Measurements from ENCODE around the gene NTNG2.

The NTNG2 gene

DNA sequence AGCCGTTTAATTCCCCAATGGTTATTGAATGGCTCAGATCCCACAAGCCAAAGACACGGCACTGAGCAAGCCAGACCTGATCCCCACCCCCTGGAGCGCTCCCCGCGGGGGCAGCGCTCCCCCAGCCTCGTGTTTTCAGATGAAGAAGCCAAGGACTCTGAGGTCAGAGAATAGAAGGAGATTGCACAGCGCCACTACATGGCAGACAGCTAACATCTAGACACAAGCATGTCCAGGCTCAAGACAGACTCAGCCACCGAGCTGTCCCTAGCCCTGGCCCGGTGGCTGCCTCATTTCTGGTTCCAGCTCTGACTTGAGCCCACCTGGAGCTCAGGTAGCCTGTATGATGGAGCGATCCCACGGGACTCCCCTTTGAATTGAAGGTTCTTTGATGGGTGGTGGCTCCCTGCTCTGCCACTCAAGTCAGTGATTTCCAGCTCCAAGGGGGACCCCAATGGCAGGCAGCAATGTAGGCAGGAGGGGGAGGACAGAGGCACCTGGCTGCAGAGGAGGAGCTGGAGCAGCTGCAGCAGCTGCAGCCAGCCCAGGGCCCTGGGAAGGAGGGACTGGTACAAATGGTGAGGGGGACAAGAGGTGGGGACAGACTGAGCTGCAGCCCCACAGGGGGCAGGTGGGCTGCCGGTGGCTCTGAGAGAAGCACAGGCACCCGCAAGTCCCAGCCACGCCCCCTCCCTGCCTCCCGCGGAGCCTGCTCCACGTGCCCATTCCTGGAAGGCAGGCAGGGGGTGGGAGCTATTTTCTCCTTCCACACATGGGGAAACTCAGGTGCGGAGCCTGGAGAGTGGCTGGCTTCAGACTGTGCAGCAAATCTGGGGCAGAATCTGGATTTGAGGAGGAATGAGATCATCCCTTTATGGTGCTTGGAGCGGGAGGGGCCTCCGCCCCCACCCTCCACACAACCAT, 40.2 kb downstream of the NTNG2 start:
- DNase-seq (ENCODE audit: low read depth in 2 of 2): no peak

DNA sequence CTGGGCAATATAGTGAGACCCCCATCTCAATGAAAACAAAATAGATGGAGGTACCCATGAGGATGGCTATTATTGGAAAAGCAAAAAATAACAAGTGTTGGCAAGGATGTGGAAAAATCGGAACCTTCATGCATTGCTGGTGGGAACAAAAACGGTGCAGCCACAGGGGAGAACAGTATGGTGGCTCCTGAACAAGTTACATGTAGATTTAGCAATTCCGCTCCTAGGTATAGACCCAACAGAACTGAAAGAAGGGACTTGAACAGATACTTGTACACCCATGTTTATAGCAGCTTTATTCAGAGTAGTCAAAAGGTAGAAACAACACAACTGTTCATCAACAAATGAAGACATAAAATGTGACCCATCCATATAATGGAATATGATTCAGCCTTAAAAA, 43.0 kb downstream of the NTNG2 start:
- no peak for DNase-seq (ENCODE audit: low read depth in 2 of 2)

DNA sequence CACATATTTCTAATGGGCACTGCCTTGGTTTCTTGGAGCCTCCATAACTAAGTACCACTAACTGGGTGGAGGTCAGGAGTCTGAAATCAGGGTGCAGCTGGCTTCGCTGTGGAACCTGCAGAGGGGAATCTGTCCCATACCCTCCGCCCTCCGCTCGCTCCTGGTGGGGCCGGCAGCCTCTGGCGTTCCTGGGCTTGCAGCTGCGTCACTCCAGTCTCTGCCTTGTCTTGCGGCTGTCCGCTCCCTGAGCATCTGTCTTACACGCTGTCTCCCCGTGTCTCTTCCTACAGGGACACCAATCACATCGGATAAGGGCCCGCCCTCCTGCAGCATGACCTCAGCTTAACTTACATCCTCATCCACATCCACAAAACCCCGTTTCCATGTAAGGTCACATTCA, 45.4 kb downstream of the NTNG2 start:
- DNase-seq (ENCODE audit: low read depth in 2 of 2): no peak

DNA sequence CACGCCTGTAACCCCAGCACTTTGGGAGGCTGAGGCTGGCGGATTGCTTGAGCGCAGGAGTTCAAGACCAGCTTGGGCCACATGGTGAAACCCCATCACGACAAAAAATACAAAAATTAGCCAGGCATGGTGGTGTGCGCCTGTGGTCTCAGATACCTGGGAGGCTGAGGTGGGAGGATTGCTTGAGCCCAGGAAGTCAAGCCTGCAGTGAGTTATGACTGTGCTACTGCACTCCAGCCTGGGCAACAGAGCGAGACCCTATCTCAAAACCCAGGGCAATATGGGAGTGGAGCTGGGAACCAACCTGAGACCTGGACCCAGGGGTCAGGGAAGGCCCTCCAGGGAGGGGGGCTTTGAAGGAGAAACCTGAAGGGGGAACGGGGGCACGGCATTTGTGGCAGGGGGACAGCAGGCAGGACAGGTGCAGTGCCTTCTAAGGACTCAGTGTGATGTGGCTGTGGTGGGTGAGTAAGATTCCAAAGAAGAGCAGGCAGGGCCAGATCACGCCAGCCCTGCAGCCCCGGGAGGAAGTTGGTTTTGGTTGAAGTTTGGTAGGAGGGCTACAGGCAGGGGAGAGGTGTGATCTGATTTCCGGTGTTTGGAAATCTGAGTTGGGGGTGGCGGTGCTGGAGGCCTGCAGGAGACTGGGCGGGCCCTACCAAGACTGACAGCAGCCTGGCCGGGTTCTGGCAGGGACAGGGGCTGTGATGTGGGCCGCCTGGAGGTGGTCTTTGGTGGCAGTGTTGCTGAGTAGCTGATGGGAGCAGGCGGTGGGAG, 46.2 kb downstream of the NTNG2 start:
- DNase-seq (ENCODE audit: low read depth in 2 of 2): no peak

DNA sequence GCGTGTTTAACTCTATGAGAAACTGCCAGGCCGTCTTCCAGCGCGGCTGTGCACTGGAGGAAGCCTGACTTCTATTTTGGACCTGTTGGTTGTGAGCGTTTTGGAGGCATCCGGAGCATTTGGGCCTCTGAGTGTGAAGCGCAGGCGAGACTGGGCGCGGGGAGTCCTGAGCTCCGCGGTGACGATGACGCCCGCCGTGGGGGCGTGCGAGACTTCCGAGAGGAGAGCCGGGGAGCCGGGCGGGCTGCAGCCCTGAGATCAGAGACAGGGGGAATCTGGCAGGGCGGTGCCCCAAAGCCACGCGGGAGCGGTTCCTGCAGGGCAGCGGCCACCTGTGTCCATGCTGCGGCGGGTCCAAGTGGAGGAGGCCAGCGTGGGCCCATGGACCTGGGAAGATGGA, 47.4 kb downstream of the NTNG2 start:
- DNase-seq (ENCODE audit: low read depth in 2 of 2): no peak

DNA sequence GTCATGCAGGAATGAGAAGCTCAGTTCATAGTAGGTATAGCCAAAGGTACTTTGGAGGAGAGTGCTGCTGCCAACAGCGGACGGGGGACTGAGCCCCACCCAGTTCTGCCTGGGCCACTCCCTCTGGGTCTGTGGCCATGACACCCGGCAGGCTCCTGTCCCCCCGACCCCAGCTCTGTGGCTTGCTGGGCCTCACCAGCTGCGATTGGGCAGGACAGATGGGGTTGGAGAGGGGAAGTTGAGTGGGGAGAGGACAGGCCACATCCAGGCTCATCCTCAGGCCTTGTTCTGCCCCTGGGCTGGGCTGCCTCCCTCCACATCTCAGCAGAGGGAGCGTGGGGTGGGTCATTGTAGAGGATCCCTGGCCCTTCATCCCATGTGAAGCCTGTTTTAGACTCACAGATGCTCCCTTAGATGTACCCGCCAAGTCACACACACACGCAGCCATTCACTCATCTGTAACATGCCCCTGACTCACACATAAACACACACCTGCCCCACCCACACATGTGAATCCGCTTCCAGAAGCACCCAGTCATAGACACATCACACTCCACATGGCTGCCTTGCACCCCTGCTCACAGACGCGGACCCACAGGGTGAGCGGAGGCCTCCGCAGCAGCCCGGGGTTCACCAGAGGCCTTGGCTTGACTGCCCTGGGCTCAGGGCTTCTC, 48.8 kb downstream of the NTNG2 start:
- DNase-seq (ENCODE audit: low read depth in 2 of 2): no peak

DNA sequence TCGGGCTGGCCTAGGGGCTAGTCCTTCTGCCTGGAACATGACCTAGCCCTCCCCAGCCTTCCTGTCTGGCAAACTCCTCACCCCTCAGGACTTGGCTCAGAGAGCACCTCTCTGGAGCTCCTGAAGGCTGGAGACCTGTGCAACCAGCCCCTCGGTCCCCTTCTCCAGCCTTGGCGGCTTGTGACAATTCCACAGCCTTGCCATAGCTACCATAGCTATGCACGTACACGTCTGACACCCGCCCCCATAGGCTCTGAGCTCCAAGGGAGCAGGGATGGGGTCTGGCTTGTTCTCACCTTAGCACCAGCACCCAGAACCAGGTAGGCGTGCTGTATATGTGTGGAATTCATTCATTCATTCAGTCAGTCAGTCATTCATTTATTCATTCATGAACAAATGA, 49.7 kb downstream of the NTNG2 start:
- DNase-seq (ENCODE audit: low read depth in 2 of 2): no peak

DNA sequence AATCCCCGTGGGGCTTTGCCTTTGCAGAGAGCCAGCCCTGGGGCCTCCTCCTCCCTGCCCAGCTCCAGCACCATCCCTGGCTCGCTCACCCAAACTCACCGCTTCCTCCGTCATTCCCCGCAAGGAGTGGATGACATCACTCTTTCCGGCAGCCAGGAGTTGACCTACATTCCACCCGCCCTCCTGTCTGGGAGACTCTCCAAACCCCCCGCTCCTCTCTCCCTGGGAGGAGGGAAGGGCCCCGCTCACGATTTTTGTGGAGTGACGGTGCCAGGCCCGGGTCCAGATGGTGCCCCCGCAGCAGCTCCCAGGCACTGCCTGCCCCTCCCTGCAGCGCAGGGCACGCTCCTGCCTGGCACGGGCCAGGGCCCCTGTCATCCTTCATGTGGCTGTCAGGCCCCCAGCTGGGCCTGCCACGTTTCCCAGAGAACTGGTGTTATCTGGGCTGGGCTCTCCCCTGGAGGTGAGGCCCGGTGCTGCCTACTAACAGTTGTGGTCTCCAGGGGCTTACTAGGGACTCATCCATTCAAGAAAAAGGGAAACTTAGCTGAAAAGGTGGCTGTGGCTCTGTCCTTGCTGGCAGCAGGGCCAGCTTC, 52.3 kb downstream of the NTNG2 start:
- no peak for DNase-seq (ENCODE audit: low read depth in 2 of 2)

DNA sequence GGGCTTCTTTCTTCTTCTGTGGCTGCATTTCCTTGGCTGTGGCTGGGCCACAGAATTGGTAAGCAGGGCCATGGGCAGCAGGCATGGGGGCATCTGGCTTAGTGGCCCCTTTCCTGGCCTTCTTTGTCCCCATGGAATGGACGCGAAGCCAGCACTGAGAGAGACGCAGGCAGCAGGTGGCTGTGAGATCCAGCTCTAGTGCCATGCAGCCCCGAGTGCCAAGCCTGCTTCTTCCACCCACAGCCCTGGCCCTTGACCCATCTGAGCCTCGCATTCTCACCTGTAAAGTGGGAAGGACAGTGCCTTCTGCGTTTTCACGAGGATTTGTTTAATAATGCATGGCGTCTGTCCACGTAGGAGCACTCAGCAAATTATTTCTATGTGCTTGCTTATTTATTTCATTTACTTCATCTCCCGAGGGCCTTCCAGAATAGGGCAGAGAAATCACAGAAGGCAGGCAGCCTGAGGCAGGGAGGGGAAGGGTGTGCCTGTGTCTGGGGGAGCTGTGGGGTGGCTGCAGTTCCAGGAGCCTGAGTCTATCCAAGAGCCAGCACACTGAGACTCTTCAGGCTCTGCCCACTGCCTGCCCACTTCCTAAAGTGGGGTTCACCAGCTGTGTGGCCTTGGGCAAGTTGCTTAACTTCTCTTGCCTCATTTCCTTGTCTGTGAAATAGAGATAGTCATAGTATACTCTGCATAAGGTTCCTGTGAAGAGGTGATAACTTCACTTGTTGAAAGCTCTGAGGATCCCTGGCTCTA, 55.2 kb downstream of the NTNG2 start:
- DNase-seq (ENCODE audit: low read depth in 2 of 2): no peak

DNA sequence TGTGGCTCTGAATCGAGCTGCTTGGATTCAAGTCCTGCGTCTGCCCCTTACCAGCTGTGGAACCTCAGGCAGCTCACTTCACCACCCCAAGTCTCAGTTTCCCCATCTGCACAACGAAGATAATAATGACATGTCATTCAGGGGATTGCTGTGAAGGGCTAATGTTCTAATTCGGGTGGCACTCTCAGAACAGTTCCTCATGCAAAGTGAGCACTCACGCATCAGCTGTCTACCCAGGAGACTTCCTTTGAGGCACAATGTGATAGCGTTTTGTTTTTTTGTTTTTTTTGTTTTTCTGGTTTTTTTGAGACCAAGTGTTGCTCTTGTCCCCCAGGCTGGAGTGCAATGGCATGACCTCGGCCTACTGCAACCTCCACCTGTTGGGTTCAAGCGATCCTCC, 56.4 kb downstream of the NTNG2 start:
- no peak for DNase-seq (ENCODE audit: low read depth in 2 of 2)

DNA sequence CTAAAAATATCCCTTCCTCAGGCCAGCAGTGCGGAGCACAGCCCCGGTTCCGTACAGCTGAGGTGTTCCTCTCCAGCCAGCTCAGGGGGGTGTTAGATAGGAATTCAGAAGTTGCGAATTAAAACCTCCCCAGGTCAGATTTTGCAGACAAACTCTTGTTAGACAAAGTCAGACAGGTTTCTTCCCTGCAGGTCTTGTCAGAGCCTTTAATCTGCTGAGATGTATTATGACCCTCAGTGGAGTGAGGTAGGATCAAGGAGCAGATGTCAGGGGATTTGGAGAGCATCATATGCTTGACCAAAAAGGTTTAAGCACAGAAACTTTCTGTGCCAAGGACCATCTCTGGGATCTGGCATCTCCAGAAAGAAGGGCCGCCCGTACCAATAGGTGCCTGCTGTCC, 60.1 kb downstream of the NTNG2 start:
- no peak for DNase-seq (ENCODE audit: low read depth in 2 of 2)

DNA sequence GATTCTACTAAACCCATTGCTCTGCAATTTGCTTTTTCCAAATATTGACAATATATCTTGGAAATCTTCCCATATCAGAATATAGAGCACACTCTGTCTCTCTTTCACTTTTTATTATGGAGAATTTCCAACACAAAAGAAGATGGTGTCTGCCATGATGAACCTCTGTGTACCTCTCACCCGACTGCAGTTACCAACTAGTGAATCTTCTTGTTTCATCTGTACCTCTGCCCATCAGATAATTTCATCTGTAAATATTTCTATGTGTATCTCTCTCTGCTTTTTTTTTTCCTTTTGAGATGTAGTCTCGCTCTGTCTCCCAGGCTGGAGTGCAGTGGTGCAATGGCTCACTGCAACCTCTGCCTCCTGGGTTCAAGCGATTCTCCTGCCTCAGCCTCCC, 62.8 kb downstream of the NTNG2 start:
- DNase-seq (ENCODE audit: low read depth in 2 of 2): no peak

DNA sequence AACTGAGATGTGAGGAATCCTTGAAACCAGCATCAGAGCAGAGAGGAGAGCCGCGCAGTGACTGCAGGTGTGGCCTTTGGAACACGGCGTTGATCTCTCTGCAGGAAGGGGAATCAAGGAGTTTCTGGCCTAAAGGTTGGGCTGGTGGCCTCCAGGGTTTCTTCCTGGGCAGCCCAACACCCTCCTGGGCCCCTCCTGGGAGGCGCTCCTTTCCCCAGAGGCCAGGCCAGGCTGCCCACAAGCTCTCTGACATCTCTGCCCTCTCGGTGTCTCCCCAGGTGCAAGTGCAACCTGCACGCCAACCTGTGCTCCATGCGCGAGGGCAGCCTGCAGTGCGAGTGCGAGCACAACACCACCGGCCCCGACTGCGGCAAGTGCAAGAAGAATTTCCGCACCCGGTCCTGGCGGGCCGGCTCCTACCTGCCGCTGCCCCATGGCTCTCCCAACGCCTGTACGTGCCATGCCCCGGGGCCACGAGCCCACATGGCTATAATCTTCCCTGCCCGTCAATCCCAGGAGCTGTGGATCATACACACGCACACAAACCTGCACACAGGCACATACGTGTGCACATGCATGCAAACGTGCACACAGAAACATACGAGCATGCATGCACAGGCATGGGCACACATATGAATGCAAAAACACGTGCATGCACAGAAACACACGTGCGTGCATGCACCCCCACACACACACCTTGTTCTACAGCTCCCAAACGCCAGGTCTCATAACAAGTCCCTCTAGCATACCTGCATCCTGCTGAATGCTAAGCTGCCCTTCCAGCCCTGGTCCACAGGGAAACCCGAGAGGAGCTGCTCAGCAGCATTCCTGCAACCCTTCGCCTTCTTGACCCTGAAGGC, 64.9 kb downstream of the NTNG2 start:
- DNase-seq (ENCODE audit: low read depth in 2 of 2): no peak

DNA sequence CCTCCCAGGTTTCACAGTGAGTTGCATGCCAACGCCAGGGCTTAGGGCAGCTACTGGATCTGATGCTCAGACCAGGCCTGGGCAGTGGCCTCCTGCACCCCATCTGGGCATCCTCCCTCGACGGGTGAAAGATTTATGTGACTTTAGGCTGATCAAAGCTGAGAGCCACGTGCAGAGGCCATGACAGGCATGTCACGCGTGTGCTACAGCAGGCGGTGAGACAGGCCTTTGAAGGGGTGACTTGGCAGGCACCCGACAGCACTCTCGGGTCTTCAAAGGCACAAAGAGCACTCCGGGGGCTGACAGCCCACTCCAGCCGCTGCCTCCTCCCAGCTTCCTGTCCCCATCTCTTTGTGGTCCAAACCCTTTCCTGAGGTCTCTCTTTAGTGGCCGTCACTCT, 66.2 kb downstream of the NTNG2 start:
- DNase-seq (ENCODE audit: low read depth in 2 of 2): no peak

DNA sequence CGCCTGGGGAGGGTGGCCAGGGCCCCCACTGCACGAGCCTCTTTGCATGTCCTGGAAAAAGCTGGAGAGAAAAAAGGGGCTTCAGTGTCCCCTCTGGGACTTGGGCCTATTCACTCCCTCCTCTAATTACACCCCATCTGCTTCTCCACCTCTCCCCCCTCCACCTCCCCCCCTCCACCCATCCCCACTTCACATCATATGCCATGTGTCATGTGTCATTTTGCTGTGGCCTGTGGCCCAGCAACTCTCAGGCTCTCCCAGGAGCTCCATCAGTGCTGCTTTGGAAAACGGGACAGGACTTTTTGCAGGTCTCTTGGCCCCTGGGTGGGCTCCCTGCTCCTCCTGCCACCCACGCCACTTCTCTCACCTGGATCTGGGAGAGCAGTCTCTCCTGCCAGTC, 68.7 kb downstream of the NTNG2 start:
- no peak for DNase-seq (ENCODE audit: low read depth in 2 of 2)

DNA sequence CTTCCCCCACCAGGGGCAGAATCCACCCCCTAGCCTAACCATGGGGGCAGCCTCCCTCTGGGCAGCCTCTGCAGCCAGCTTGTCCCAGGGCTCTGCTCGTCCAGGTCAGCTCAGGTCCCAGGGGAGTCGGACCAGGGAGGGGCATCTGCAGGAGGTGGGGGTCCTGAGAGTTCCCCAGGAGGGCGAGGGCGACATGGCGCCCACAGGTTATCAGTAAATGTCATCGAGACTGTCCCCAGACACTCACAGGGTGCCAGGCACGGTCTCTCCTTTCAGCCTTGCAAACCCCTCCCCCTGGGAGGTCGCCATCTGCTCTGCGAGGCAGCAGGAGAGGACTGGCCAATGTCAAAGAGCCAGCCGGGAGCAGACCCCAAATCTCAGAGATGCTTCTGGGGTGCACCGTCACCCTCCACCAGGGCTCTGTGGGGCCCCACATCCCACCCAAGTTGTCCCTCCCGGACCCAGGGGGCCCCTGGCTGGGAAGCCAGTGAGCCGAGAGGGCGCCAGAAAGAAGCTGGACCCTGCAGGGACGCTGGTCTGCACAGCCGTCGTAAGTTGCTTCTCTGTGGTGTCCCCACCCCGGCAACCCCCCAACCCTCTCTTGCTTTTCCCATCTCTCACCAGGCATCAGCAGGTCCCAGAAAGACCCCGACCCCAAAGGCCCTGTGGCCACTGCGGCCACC, 69.3 kb downstream of the NTNG2 start:
- DNase-seq (ENCODE audit: low read depth in 2 of 2): no peak

DNA sequence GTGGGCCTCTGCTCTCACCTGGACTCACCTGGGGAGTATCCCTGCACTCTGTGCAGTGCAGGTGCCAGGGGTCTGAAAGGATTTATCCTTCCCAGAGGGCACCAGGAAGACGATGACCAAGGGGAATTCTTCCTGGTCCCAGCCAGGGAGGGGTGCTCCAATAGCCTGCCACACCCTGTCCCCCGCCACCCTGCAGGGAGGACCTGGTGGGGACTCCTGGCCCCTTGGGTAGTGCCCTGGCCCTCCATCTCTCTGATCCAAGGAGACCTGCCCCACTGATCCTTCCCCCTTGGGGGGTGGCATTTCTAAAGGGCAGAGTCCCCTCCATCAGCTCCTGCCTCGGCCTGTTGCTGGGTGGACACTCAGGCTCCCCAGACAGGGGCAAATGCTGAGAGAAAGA, 70.7 kb downstream of the NTNG2 start:
- DNase-seq (ENCODE audit: low read depth in 2 of 2): no peak

DNA sequence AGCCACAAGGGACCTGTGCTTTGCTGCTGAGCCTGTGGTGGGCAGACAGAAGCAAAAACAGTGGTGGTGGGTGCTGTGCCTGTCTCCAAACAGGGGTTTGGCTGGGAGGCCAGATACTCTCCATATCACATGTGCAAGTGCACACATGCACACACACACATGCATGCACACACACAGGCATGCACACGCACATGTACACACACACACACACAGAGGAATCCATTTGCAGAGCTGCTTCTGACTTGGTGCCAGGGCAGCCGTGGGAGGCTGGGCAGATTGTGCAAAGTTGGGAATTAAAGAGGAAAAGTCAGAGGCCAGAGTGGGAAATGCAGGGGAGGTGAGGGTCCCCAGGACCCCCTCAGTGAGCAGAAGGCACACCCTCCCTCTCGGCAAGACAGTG, 71.3 kb downstream of the NTNG2 start:
- no peak for DNase-seq (ENCODE audit: low read depth in 2 of 2)

DNA sequence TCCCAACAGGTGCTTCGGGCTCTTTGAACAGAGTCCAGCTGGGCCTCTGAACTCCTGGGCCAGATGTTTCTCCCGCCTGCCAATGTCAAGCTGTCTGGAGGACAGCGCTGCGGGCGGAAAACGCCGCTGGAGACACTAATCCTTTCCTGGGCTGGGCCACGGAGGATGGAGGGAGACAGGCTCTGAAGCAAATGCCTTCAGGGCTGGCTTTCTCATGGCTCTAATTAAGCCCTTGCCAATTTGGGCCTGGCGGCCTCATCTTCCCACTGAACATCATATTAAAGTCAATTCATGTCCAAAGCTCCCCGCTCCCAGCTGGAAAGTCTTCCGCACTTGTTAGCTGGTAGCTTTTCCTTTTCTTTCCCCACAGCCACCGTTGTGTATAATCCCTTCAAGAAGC, 72.7 kb downstream of the NTNG2 start:
- no peak for DNase-seq (ENCODE audit: low read depth in 2 of 2)

DNA sequence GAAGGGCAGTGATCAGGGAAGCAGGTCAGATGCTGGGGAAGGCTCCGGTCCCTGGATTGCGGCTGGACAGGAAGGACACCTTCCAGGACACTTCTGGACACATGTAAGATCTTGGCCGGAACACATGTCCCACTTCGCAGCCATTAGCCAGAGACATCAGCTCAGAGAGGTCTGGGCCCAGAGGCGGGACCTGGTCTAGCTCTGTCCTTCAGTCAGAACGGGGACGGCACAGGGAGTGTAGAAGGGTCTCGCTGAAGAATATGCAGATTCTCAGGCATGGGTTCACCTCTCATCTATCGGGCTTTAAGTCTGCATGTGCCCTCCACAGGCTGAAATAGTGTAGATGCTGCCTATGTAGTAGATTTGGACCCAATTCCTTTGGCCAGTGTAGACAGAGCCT, 73.3 kb downstream of the NTNG2 start:
- no peak for DNase-seq (ENCODE audit: low read depth in 2 of 2)

Measured in stimulated activated CD8-positive, alpha-beta memory T cell treated with anti-CD3 and anti-CD28 coated beads, Interleukin-7, amount 100 ng/mL, for 4 hours (primary cell).